ENCODE data around the gene TESMIN. TPM values are rescaled to one million over a fixed set of nuclear protein-coding genes. Genes with fewer than 3 reads are reported as not detected.

Gene TESMIN
- total and polyA plus RNA-seq, 2 of the 4 experiments (the other 2 are of a cell fraction), result 0.90 to 2.2 TPM

DNA sequence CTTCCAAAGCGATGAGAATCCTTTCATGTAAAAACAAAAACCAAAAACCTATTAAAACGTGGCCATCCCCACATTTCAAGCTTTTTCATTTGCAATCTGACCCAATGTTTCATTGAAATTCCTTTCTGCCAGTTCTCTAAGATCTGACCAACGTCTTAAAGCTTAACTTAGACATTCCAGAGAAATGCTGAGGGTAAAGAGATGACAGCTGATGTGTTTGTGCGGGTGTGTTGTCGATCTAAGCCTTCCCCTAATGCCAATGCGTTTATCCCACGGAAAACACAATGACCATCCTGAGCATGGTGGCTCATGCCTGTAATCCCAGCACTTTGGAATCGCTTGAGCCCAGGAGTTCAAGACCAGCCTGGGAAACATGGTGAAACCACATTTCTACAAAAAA is 6.4 kb upstream of the TESMIN start:
- H4K91ac ChIP-seq (ENCODE audit: insufficient read depth, low read depth, low read length), result no peak overlapping the region
- ChIA-PET POLR2A (ENCODE audit: unreplicated experiment) (no interaction called here), CTCF (interaction anchor here (0.7 to 1.4 kb wide), 2 partner anchors 8 to 174 kb away, joined by 3 to 10 read pairs; no protein-coding TSS in a partner anchor)
- TF ChIP-seq RAD21 (IDR thresholded peaks at IDR 0.05; ENCODE audit: low read length), result no peak
- no peak for TF ChIP-seq CHD1 (IDR thresholded peaks at IDR 0.05; ENCODE audit: low read depth, low read length)
- no peak for TF ChIP-seq MAZ (IDR thresholded peaks at IDR 0.05; ENCODE audit: borderline replicate concordance, low read depth, low read length)
- no peak for TF ChIP-seq BHLHE40 (IDR thresholded peaks at IDR 0.05; ENCODE audit: low read depth, low read length)
- no peak for TF ChIP-seq RCOR1 (IDR thresholded peaks at IDR 0.05; ENCODE audit: insufficient replicate concordance, low read length)
- TF ChIP-seq MXI1 (IDR thresholded peaks at IDR 0.05; ENCODE audit: borderline replicate concordance, low read depth, low read length), result no peak
- TF ChIP-seq, protein P1, sequence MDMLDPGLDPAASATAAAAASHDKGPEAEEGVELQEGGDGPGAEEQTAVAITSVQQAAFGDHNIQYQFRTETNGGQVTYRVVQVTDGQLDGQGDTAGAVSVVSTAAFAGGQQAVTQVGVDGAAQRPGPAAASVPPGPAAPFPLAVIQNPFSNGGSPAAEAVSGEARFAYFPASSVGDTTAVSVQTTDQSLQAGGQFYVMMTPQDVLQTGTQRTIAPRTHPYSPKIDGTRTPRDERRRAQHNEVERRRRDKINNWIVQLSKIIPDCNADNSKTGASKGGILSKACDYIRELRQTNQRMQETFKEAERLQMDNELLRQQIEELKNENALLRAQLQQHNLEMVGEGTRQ (IDR thresholded peaks at IDR 0.05; ENCODE audit: low read depth, low read length), result no peak
- TF ChIP-seq MAFK (IDR thresholded peaks at IDR 0.05; ENCODE audit: low read depth, low read length), result no peak
- TF ChIP-seq NFE2L2 (IDR thresholded peaks at IDR 0.05; ENCODE audit: low read depth, low read length), result no peak
- no peak for TF ChIP-seq FOS (IDR thresholded peaks at IDR 0.05; ENCODE audit: low read depth, low read length)
- TF ChIP-seq, protein P2, sequence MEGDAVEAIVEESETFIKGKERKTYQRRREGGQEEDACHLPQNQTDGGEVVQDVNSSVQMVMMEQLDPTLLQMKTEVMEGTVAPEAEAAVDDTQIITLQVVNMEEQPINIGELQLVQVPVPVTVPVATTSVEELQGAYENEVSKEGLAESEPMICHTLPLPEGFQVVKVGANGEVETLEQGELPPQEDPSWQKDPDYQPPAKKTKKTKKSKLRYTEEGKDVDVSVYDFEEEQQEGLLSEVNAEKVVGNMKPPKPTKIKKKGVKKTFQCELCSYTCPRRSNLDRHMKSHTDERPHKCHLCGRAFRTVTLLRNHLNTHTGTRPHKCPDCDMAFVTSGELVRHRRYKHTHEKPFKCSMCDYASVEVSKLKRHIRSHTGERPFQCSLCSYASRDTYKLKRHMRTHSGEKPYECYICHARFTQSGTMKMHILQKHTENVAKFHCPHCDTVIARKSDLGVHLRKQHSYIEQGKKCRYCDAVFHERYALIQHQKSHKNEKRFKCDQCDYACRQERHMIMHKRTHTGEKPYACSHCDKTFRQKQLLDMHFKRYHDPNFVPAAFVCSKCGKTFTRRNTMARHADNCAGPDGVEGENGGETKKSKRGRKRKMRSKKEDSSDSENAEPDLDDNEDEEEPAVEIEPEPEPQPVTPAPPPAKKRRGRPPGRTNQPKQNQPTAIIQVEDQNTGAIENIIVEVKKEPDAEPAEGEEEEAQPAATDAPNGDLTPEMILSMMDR (conservative IDR thresholded peaks at IDR 0.05; ENCODE audit: low read depth, low read length), result no peak
- TF ChIP-seq, protein P3, sequence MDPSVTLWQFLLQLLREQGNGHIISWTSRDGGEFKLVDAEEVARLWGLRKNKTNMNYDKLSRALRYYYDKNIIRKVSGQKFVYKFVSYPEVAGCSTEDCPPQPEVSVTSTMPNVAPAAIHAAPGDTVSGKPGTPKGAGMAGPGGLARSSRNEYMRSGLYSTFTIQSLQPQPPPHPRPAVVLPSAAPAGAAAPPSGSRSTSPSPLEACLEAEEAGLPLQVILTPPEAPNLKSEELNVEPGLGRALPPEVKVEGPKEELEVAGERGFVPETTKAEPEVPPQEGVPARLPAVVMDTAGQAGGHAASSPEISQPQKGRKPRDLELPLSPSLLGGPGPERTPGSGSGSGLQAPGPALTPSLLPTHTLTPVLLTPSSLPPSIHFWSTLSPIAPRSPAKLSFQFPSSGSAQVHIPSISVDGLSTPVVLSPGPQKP (IDR thresholded peaks at IDR 0.05; ENCODE audit: borderline replicate concordance, low read depth, low read length), result no peak
- no peak for TF ChIP-seq POLR2A (IDR thresholded peaks at IDR 0.05; ENCODE audit: low read depth, low read length)
- no peak for TF ChIP-seq RFX5 (IDR thresholded peaks at IDR 0.05; ENCODE audit: low read depth, low read length)
- TF ChIP-seq CEBPB (IDR thresholded peaks at IDR 0.05; ENCODE audit: low read depth, low read length), result no peak
- no peak for TF ChIP-seq SMC3 (IDR thresholded peaks at IDR 0.05; ENCODE audit: low read depth, low read length)
- DNase-seq, result no peak
- no peak overlapping the region for H2AK9ac ChIP-seq (replicated peaks; ENCODE audit: low read depth, low read length, poor library complexity)
- H4K5ac ChIP-seq (ENCODE audit: low read depth, low read length), result no peak overlapping the region
- 100% methylated on average over 1 of the region's 8 CpGs; no CpG with 5 or more reads in 1 of the 2 experiments for WGBS, 2 experiments (ENCODE audit: extremely low coverage in 2 of 2, insufficient read length in 1 of 2)
- H3K9me1 ChIP-seq (ENCODE audit: insufficient read depth, low read length), result peaks cover 5% of the 10 kb centered on the region
- H3K9me3 ChIP-seq (ENCODE audit: control insufficient read depth, insufficient read depth, low read length), result no peaks in the 10 kb centered on the region
- no peak overlapping the region for H3K18ac ChIP-seq (ENCODE audit: low read depth, low read length)
- no peaks in the 10 kb centered on the region for H3K4me1 ChIP-seq (ENCODE audit: control insufficient read depth, insufficient read depth, low read length)
- H3K4me2 ChIP-seq (ENCODE audit: low read depth, low read length), result no peak overlapping the region
- ATAC-seq (ENCODE audit: low read depth), result no peak
- no peak overlapping the region for H2BK120ac ChIP-seq (ENCODE audit: low read depth, low read length)
- H2BK15ac ChIP-seq (ENCODE audit: low read depth, low read length), result no peak overlapping the region
- H3K4ac ChIP-seq (ENCODE audit: low read depth, low read length), result no peak overlapping the region
- no peak overlapping the region for H2AFZ ChIP-seq (replicated peaks; ENCODE audit: low read length, poor library complexity)
- H3K56ac ChIP-seq (ENCODE audit: extremely low read depth, insufficient read depth, low read length), result no peak overlapping the region
- in situ Hi-C loops (cut with MboI; ENCODE audit: low sequenced_read_pairs), result no loop called here
- H2BK5ac ChIP-seq (ENCODE audit: low read depth, low read length, poor library complexity, severe bottlenecking), result no peak overlapping the region
- no peak overlapping the region for H3K4me3 ChIP-seq (ENCODE audit: insufficient read depth, low read depth, low read length)
- H4K8ac ChIP-seq (ENCODE audit: low read depth in 2 of 2, low read length in 2 of 2), result no peak overlapping the region
- H3K36me3 ChIP-seq (ENCODE audit: control insufficient read depth, insufficient read depth, low read length), result peaks cover 45% of the 10 kb centered on the region
- H4K20me1 ChIP-seq (ENCODE audit: insufficient read depth, low read length), result no peaks in the 10 kb centered on the region
- no peaks in the 10 kb centered on the region for H3K27me3 ChIP-seq (ENCODE audit: control insufficient read depth, insufficient read depth, low read length)
- H2BK20ac ChIP-seq (ENCODE audit: low read depth, low read length), result no peak overlapping the region
- no peak overlapping the region for H3K9ac ChIP-seq (ENCODE audit: low read depth, low read length)
- no peak overlapping the region for H3K14ac ChIP-seq (replicated peaks; ENCODE audit: low read depth, low read length)
- H3K79me1 ChIP-seq (ENCODE audit: low read depth in 1 of 2, low read length in 2 of 2), result no peaks in the 10 kb centered on the region
- H3K23ac ChIP-seq (ENCODE audit: low read depth, low read length), result no peak overlapping the region
- no TSS peak for BruUV-seq (replicated peaks)
- dilution Hi-C loops (cut with HindIII; ENCODE audit: low sequenced_read_pairs, unreplicated experiment), result no loop called here
- no peak overlapping the region for H2AK5ac ChIP-seq (ENCODE audit: low read depth, low read length)
- H3K27ac ChIP-seq (ENCODE audit: insufficient read depth, low read length), result no peak overlapping the region
- intact Hi-C loops (cut with micrococcal nuclease), result no loop called here

All from IMR-90 (cell line).